ENCODE data around the gene PEAR1.

DNA sequence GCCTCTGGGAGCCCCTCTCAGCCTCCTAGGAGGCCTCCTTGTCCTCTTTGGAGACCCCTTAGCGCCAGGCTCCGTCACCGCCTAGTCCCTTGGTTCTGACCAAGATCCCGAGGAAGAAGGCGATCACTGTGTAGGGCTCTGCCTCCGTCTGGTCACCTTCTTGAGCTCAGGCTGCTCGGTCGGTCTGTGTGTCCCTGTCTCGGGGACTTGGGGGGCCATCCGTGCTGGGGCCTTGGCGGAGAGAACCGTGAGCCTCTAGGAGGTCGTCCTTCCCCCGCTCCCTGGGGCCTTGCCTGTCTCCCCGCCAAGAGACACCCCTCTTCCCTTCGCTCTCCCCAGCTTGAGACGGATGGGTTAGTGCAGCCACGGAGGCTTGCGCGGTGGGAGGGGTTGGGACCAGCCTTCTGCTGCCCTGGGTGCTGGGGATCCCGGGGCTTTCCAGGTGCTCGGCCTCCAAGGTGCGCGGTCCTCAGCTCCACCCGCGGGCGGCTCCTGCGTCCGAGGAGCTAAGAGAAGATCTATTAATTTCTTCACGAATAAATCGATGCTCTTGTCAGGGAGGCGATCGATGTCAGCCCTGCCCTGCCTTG, 33.9 kb upstream of the PEAR1 start:
- TF ChIP-seq POLR2A (IDR thresholded peaks at IDR 0.05) (no peak), POLR2AphosphoS5 (IDR thresholded peaks at IDR 0.05) (no peak)
- TF ChIP-seq, protein P1, sequence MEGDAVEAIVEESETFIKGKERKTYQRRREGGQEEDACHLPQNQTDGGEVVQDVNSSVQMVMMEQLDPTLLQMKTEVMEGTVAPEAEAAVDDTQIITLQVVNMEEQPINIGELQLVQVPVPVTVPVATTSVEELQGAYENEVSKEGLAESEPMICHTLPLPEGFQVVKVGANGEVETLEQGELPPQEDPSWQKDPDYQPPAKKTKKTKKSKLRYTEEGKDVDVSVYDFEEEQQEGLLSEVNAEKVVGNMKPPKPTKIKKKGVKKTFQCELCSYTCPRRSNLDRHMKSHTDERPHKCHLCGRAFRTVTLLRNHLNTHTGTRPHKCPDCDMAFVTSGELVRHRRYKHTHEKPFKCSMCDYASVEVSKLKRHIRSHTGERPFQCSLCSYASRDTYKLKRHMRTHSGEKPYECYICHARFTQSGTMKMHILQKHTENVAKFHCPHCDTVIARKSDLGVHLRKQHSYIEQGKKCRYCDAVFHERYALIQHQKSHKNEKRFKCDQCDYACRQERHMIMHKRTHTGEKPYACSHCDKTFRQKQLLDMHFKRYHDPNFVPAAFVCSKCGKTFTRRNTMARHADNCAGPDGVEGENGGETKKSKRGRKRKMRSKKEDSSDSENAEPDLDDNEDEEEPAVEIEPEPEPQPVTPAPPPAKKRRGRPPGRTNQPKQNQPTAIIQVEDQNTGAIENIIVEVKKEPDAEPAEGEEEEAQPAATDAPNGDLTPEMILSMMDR (IDR thresholded peaks at IDR 0.05): no peak
